GM23338 (cell line): ENCODE measurements around the gene BPIFB2. TPM values are rescaled to one million over a fixed set of nuclear protein-coding genes. Genes with fewer than 3 reads are reported as not detected.

ENCODE experiments used
- ATAC-seq: fragments of 200-7000 bp; cut with Tn5 transposase; 3 replicates; pipeline ENCODE4 v1.9.1; 2020
- DNase-seq: peaks from one replicate; pipeline ENCODE4 v3.0.0-alpha.2; 2015; ENCODE audit warnings: low spot score
- H2AFZ ChIP-seq: fragments of 200-600 bp; sonication (generic); 2 replicates; pipeline ENCODE4 v1.8.0; 2016; ENCODE audit warnings: antibody characterized with exemption, mild to moderate bottlenecking, moderate library complexity
- H3F3A ChIP-seq: fragments of 200-600 bp; sonication (generic); replicated peaks from 2 replicates; pipeline ENCODE4 v1.8.0; 2017; ENCODE audit warnings: antibody characterized with exemption, mixed run types, low read depth
- H3K27ac ChIP-seq: fragments of 200-600 bp; sonication (generic); 2 replicates; pipeline ENCODE4 v1.6.1; 2016; ENCODE audit warnings: low read depth
- H3K27me3 ChIP-seq: fragments of 200-600 bp; sonication (generic); 2 replicates; pipeline ENCODE4 v1.8.0; 2016; ENCODE audit warnings: mild to moderate bottlenecking, mixed run types, moderate library complexity; ENCODE audit not compliant: insufficient read depth
- H3K36me3 ChIP-seq: fragments of 200-600 bp; sonication (generic); 2 replicates; pipeline ENCODE4 v1.8.0; 2016; ENCODE audit warnings: mild to moderate bottlenecking; ENCODE audit not compliant: insufficient read depth
- H3K4me1 ChIP-seq: fragments of 200-600 bp; sonication (generic); 2 replicates; pipeline ENCODE4 v1.8.0; 2016; ENCODE audit warnings: mild to moderate bottlenecking, moderate library complexity; ENCODE audit not compliant: insufficient read depth
- H3K4me2 ChIP-seq: fragments of 200-600 bp; sonication (generic); 2 replicates; pipeline ENCODE4 v1.7.1; 2017; ENCODE audit warnings: mixed run types
- H3K4me3 ChIP-seq: fragments of 200-600 bp; sonication (generic); 2 replicates; pipeline ENCODE4 v1.6.1; 2016; ENCODE audit warnings: mixed run types
- H3K79me2 ChIP-seq: fragments of 200-600 bp; sonication (generic); replicated peaks from 2 replicates; pipeline ENCODE4 v1.8.0; 2017; ENCODE audit warnings: mild to moderate bottlenecking; ENCODE audit not compliant: insufficient read depth
- H3K9me2 ChIP-seq: fragments of 200-600 bp; sonication (generic); 2 replicates; pipeline ENCODE4 v1.8.0; 2017; ENCODE audit not compliant: insufficient read depth
- H4K20me1 ChIP-seq: fragments of 200-600 bp; sonication (generic); replicated peaks from 2 replicates; pipeline ENCODE4 v1.8.0; 2017; ENCODE audit warnings: mild to moderate bottlenecking; ENCODE audit not compliant: insufficient read depth
- H3K27ac Mint-ChIP-seq: 2 replicates; pipeline ENCODE4 v1.8.0; 2020; ENCODE audit warnings: inconsistent platforms, mild to moderate bottlenecking, moderate library complexity, mixed read lengths
- H3K27me3 Mint-ChIP-seq: 3 replicates; pipeline ENCODE4 v1.8.0; 2022; ENCODE audit warnings: low read depth, mild to moderate bottlenecking, moderate library complexity, mixed read lengths, inconsistent platforms; ENCODE audit not compliant: insufficient read depth, poor library complexity
- H3K36me3 Mint-ChIP-seq: 3 replicates; pipeline ENCODE4 v1.8.0; 2021; ENCODE audit warnings: low read depth, mild to moderate bottlenecking, inconsistent platforms, moderate library complexity, mixed read lengths
- H3K4me1 Mint-ChIP-seq: 3 replicates; pipeline ENCODE4 v1.8.0; 2020; ENCODE audit warnings: mild to moderate bottlenecking, inconsistent platforms, mixed read lengths
- H3K4me3 Mint-ChIP-seq: 3 replicates; pipeline ENCODE4 v1.8.0; 2021; ENCODE audit warnings: moderate library complexity, mild to moderate bottlenecking, inconsistent platforms, mixed read lengths
- H3K9me3 Mint-ChIP-seq: 3 replicates; pipeline ENCODE4 v1.8.0; 2020; ENCODE audit warnings: moderate library complexity, mild to moderate bottlenecking, inconsistent platforms, mixed read lengths
- CREB1 ChIP-seq: fragments of 250-450 bp; sonication (Bioruptor Pico); IDR thresholded peaks from 2 replicates; pipeline ENCODE4 v1.5.0; 2020; ENCODE audit warnings: low read depth, mild to moderate bottlenecking, moderate library complexity
- CTCF ChIP-seq, 2 experiments: fragments of 200-600 bp in 1 of 2; sonication (generic) in 1 of 2; conservative IDR thresholded peaks; 2 replicates each; pipeline versions ENCODE4 v1.5.1 to v1.6.1; 2016 to 2017; ENCODE audit warnings: antibody characterized with exemption in 2 of 2, low read depth in 2 of 2, mild to moderate bottlenecking in 2 of 2, moderate library complexity in 1 of 2
- ETS1 ChIP-seq: IDR thresholded peaks from 2 replicates; pipeline ENCODE4 v1.6.1; 2016; ENCODE audit warnings: antibody characterized with exemption
- EZH2 ChIP-seq: fragments of 200-600 bp; sonication (generic); IDR thresholded peaks from one replicate; pipeline ENCODE4 v1.8.0; 2017; ENCODE audit warnings: antibody characterized with exemption, mild to moderate bottlenecking, low read depth; ENCODE audit not compliant: unreplicated experiment
- NANOG ChIP-seq: IDR thresholded peaks from 2 replicates; pipeline ENCODE4 v1.6.1; 2016; ENCODE audit warnings: antibody characterized with exemption, borderline replicate concordance
- REST ChIP-seq: IDR thresholded peaks from one replicate; pipeline ENCODE4 v1.6.1; 2018; ENCODE audit warnings: antibody characterized with exemption; ENCODE audit not compliant: unreplicated experiment
- ZNF331 ChIP-seq: fragments of 250-450 bp; sonication (Bioruptor Pico); IDR thresholded peaks from 2 replicates; pipeline ENCODE4 v1.5.0; 2020; ENCODE audit warnings: low read depth, mild to moderate bottlenecking, moderate library complexity
- polyA plus RNA-seq: library from polyadenylated mRNA; unstranded; fragments of >200 nt; fragmentation: Nextera tagmentation; extraction: Ambion mirVana; gene quantifications from 2 replicates; pipeline ENCODE4 v1.2.1, GENCODE V29; 2016
- total RNA-seq: library from RNA; depleted of rRNA; stranded (reverse); fragments of >200 nt; shearing (Covaris generic); gene quantifications from 2 replicates; pipeline ENCODE4 v1.2.3, GENCODE V29; 2014

Gene BPIFB2
- total and polyA plus RNA-seq, 2 experiments from 2014 or later = not detected

- Mint-ChIP-seq H3K9me3 (0 out of 3 replicates have a peak, but pooled peaks cover 3% of the 10 kb centered on the region), H3K27me3 (peaks cover 4% of the 10 kb centered on the region), H3K27ac (no peak overlapping the region), H3K4me3 (no peak overlapping the region), H3K4me1 (no peaks in the 10 kb centered on the region), H3K36me3 (no peaks in the 10 kb centered on the region)
- H4K20me1 ChIP-seq = no peaks in the 10 kb centered on the region
- no peaks in the 10 kb centered on the region for H3F3A ChIP-seq
- DNase-seq = no peak
- no peak overlapping the region for H3K4me3 ChIP-seq
- H3K27me3 ChIP-seq = no peaks in the 10 kb centered on the region
- ATAC-seq = no peak
- H3K9me2 ChIP-seq = 0 out of 2 replicates have a peak, but pooled peaks cover 6% of the 10 kb centered on the region
- H3K79me2 ChIP-seq = no peaks in the 10 kb centered on the region
- no peak overlapping the region for H3K4me2 ChIP-seq
- TF ChIP-seq ETS1 (no peak), CTCF (conservative IDR thresholded peaks at IDR 0.05; ENCODE audit: low read depth in 2 of 2) (no peak), NANOG (no peak), REST (no peak), EZH2 (no peak), CREB1 (no peak), ZNF331 (no peak)
- H3K27ac ChIP-seq = no peak overlapping the region
- no peak overlapping the region for H2AFZ ChIP-seq
- no peaks in the 10 kb centered on the region for H3K36me3 ChIP-seq
- H3K4me1 ChIP-seq = no peaks in the 10 kb centered on the region
Measured at GRCh38 chr20:33028875-33029274, 21.4 kb downstream of the BPIFB2 start.

- DNase-seq (no peak), ATAC-seq (no peak)
- H3K4me1 Mint-ChIP-seq = no peaks in the 10 kb centered on the region
- Histone ChIP-seq H3K4me2 (no peak overlapping the region), H3F3A (no peaks in the 10 kb centered on the region), H3K36me3 (no peaks in the 10 kb centered on the region), H3K79me2 (no peaks in the 10 kb centered on the region), H3K4me3 (no peak overlapping the region), H3K27ac (no peak overlapping the region), H3K9me2 (0 out of 2 replicates have a peak, but pooled peaks cover 3% of the 10 kb centered on the region), H3K4me1 (no peaks in the 10 kb centered on the region), H2AFZ (no peak overlapping the region), H4K20me1 (no peaks in the 10 kb centered on the region), H3K27me3 (no peaks in the 10 kb centered on the region)
- no peak for TF ChIP-seq CTCF (conservative IDR thresholded peaks at IDR 0.05; ENCODE audit: low read depth in 2 of 2)
- no peak overlapping the region for H3K27ac Mint-ChIP-seq
- H3K27me3 Mint-ChIP-seq = peaks cover 6% of the 10 kb centered on the region
- H3K9me3 Mint-ChIP-seq = 0 out of 3 replicates have a peak, but pooled peaks cover 3% of the 10 kb centered on the region
- no peak overlapping the region for H3K4me3 Mint-ChIP-seq
- H3K36me3 Mint-ChIP-seq = no peaks in the 10 kb centered on the region
Measured at GRCh38 chr20:33030076-33030475, 22.6 kb downstream of the BPIFB2 start.
